Mesenchymal stem cell (in vitro differentiated cells and primary cell): ENCODE data around the gene CDKN2B.

Experiments
- DNase-seq: peaks from one replicate; pipeline ENCODE4 v3.0.0-alpha.2; 2013
- H2AFZ ChIP-seq: one replicate; pipeline ENCODE4 v1.6.1; 2013; ENCODE audit warnings: low read depth, mild to moderate bottlenecking, control low read depth, inconsistent platforms, low read length, moderate library complexity
- H2AK5ac ChIP-seq: 2 replicates; pipeline ENCODE4 v1.6.1; 2013; ENCODE audit warnings: low read length, moderate library complexity, mild to moderate bottlenecking, inconsistent platforms; ENCODE audit not compliant: severe bottlenecking
- H2BK120ac ChIP-seq: one replicate; pipeline ENCODE4 v1.6.1; 2013; ENCODE audit warnings: low read depth, mild to moderate bottlenecking, inconsistent platforms, low read length, moderate library complexity
- H2BK12ac ChIP-seq, 2 experiments: one replicate each; pipeline ENCODE4 v1.6.1; 2013; ENCODE audit warnings: inconsistent platforms in 2 of 2, low read length in 2 of 2, mild to moderate bottlenecking in 2 of 2, moderate library complexity in 2 of 2, control low read depth in 1 of 2
- H2BK15ac ChIP-seq: one replicate; pipeline ENCODE4 v1.6.1; 2013; ENCODE audit warnings: mild to moderate bottlenecking, low read depth, inconsistent platforms; ENCODE audit not compliant: poor library complexity, severe bottlenecking
- H2BK5ac ChIP-seq: 2 replicates; pipeline ENCODE4 v1.6.1; 2013; ENCODE audit warnings: low read depth, mild to moderate bottlenecking, low read length, control low read depth, inconsistent platforms; ENCODE audit not compliant: poor library complexity, severe bottlenecking
- H3K14ac ChIP-seq, 2 experiments: one replicate each; pipeline ENCODE4 v1.6.1; 2013; ENCODE audit warnings: inconsistent platforms in 2 of 2, low read length in 2 of 2, control low read depth in 1 of 2, mild to moderate bottlenecking in 1 of 2, moderate library complexity in 1 of 2
- H3K18ac ChIP-seq, 2 experiments: one replicate each; pipeline ENCODE4 v1.6.1; 2013; ENCODE audit warnings: inconsistent platforms in 2 of 2, low read length in 2 of 2, control low read depth in 1 of 2, low read depth in 1 of 2, mild to moderate bottlenecking in 1 of 2
- H3K23ac ChIP-seq, 2 experiments: one replicate each; pipeline ENCODE4 v1.6.1; 2013; ENCODE audit warnings: inconsistent platforms in 2 of 2, low read length in 2 of 2, mild to moderate bottlenecking in 2 of 2, moderate library complexity in 2 of 2, control low read depth in 1 of 2
- H3K27ac ChIP-seq: 2 replicates; pipeline ENCODE4 v1.5.1; 2013; ENCODE audit warnings: mild to moderate bottlenecking, moderate library complexity, low read length, control low read depth, inconsistent platforms; ENCODE audit not compliant: poor library complexity, severe bottlenecking
- H3K27me3 ChIP-seq, 2 experiments: 2 replicates each; pipeline versions ENCODE4 v1.6.1 to v1.7.0; 2013; ENCODE audit warnings: low read length in 2 of 2, mild to moderate bottlenecking in 2 of 2, moderate library complexity in 2 of 2, control low read depth in 1 of 2, inconsistent platforms in 1 of 2; ENCODE audit not compliant: control insufficient read depth in 1 of 2, insufficient read depth in 1 of 2
- H3K36me3 ChIP-seq, 2 experiments: 2 replicates each; pipeline versions ENCODE4 v1.6.1 to v1.7.0; 2013; ENCODE audit warnings: low read length in 2 of 2, control low read depth in 1 of 2, inconsistent platforms in 1 of 2, low read depth in 1 of 2, mild to moderate bottlenecking in 1 of 2; ENCODE audit not compliant: insufficient read depth in 2 of 2, control insufficient read depth in 1 of 2
- H3K4ac ChIP-seq, 2 experiments: one replicate each; pipeline ENCODE4 v1.6.1; 2013; ENCODE audit warnings: inconsistent platforms in 2 of 2, low read length in 2 of 2, mild to moderate bottlenecking in 2 of 2, moderate library complexity in 2 of 2, control low read depth in 1 of 2, low read depth in 1 of 2
- H3K4me1 ChIP-seq: 2 replicates; pipeline ENCODE4 v1.6.1; 2013; ENCODE audit warnings: low read depth, low read length, control low read depth; ENCODE audit not compliant: control insufficient read depth, insufficient read depth
- H3K4me2 ChIP-seq: 2 replicates; pipeline ENCODE4 v1.6.1; 2013; ENCODE audit warnings: low read length, mild to moderate bottlenecking, inconsistent platforms; ENCODE audit not compliant: poor library complexity, severe bottlenecking
- H3K4me3 ChIP-seq, 2 experiments: 2 replicates each; pipeline versions ENCODE4 v1.5.1 to v1.7.0; 2013; ENCODE audit warnings: low read length in 2 of 2, mild to moderate bottlenecking in 2 of 2, control low read depth in 1 of 2, low read depth in 1 of 2; ENCODE audit not compliant: insufficient read depth in 1 of 2
- H3K79me1 ChIP-seq: replicated peaks from 2 replicates; pipeline ENCODE4 v1.6.1; 2013; ENCODE audit warnings: mild to moderate bottlenecking, control low read depth, low read length, inconsistent platforms; ENCODE audit not compliant: poor library complexity, severe bottlenecking
- H3K9ac ChIP-seq: 2 replicates; pipeline ENCODE4 v1.7.0; 2013; ENCODE audit warnings: mild to moderate bottlenecking, low read length, moderate library complexity
- H3K9me3 ChIP-seq: 2 replicates; pipeline ENCODE4 v1.7.0; 2013; ENCODE audit warnings: mild to moderate bottlenecking, low read length; ENCODE audit not compliant: control insufficient read depth
- H4K8ac ChIP-seq: one replicate; pipeline ENCODE4 v1.6.1; 2013; ENCODE audit warnings: inconsistent platforms, mild to moderate bottlenecking, low read length, moderate library complexity
- H4K91ac ChIP-seq: one replicate; pipeline ENCODE4 v1.6.1; 2013; ENCODE audit warnings: mild to moderate bottlenecking, low read length, inconsistent platforms
- WGBS: methylation state at CpG from one replicate; pipeline ENCODE4 v1.1.7; 2013; ENCODE audit warnings: mixed read lengths; 5-methylcytosine and 5-hydroxymethylcytosine counted together

Gene CDKN2B

DNA sequence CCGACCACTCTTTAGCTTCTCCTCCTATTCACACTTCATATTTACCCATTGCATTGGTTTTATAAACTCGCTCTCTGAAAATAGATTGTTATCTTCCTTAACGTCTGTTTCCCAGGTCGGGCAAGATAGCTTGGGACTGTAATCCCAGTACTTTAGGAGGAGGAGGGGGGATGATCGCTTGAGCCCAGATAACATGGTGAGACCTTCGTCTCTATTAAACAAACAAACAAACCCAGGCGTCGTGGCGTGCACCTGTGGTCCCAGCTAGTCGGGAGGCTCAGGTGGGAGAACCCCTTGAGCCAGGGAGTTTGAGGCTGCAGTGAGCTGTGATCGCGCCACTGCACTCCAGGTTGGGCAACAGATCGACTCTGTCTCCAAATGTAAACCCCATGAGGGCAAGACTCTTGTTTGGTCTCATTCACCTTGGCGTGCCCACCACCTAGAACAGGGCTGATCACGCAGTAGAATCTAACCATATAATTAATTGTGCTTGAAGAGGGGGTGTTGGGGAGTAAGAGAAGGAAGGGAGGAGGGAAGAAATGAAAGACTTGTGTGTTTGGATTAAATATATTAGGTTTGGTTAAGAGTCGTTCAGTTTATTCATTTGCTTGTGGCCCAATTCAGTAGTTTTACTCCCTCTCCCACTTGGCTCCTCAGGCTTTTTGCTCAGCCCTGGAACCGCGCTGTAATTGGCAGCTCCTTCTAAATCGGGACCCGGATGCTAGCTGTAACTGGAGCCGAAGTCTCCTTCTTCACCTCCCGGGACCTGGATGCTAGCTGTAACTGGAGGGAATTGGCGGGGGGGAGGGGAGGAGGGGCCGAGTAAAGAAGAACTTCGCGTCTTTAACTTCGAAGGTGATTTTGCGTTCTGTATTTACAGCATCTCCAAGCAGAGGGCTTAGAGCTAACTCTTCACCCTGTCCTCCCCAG, 39.8 kb downstream of the CDKN2B start:
- Histone ChIP-seq H4K8ac (no peak overlapping the region), H3K18ac (no peak overlapping the region), H3K14ac (no peak overlapping the region), H3K4me2 (no peak overlapping the region), H2AFZ (no peak overlapping the region), H3K4me3 (peak overlapping the region in 1 of 2 experiments; percentile 56), H3K4ac (no peak overlapping the region), H3K36me3 (peaks cover 6 to 29% of the 10 kb centered on the region in 2 experiments), H3K9me3 (no peaks in the 10 kb centered on the region), H3K4me1 (peaks cover 28% of the 10 kb centered on the region), H3K79me1 (peaks cover 13% of the 10 kb centered on the region), H3K9ac (no peak overlapping the region), H2BK15ac (no peak overlapping the region), H2BK5ac (no peak overlapping the region), H2BK120ac (no peak overlapping the region), H3K27ac (no peak overlapping the region), H4K91ac (no peak overlapping the region), H3K27me3 (peaks cover 45 to 77% of the 10 kb centered on the region in 2 experiments), H2BK12ac (no peak overlapping the region), H3K23ac (peak overlapping the region in 1 of 2 experiments; percentile 46), H2AK5ac (no peak overlapping the region)
- no peak for DNase-seq
- 16% methylated on average over 23 of the region's 28 CpGs for WGBS

DNA sequence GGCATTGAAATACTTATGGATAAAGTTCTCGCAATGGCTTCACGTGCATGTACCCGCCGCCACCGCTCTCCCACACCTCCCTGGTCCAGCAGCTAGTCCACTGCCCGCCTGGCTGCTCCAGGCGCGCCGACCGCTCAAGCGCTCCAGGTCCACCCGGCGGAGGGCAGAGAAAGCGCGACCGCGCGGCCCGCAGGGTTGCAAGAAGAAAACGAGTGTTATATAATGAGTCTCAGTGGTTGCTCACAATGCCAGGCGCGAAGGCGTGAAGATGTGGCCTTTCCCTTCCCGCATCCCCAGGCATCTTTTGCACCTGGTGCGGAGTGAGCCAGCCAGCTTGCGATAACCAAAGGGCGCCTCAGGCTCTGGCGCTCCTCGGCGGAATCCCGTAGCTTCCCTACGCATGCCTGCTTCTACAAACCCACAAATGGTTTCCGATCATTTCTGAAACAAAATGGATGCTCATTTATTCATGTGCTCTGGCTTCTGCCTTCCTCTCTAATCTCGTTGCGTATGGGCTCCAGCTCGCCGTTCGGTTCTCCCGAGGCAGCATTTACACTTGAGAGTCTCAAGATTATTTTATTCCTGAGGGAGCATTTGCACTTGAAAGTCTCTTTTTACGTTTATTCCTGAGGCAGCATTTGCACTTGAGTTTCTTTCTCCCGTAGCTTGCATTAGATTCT, 40.6 kb downstream of the CDKN2B start:
- Histone ChIP-seq H3K9ac (no peak overlapping the region), H4K91ac (no peak overlapping the region), H2BK12ac (no peak overlapping the region), H3K4me1 (peaks cover 27% of the 10 kb centered on the region), H4K8ac (no peak overlapping the region), H2BK15ac (no peak overlapping the region), H3K36me3 (peaks cover 6 to 29% of the 10 kb centered on the region in 2 experiments), H3K27me3 (peaks cover 40 to 69% of the 10 kb centered on the region in 2 experiments), H2BK120ac (no peak overlapping the region), H2AK5ac (no peak overlapping the region), H3K9me3 (no peaks in the 10 kb centered on the region), H3K18ac (no peak overlapping the region), H3K14ac (no peak overlapping the region), H3K23ac (peak overlapping the region in 1 of 2 experiments; percentile 14), H3K27ac (no peak overlapping the region), H2BK5ac (no peak overlapping the region), H3K4me2 (peak overlapping the region; percentile 70), H2AFZ (peak overlapping the region; percentile 1), H3K4me3 (peak overlapping the region; percentile 4 to 56), H3K4ac (no peak overlapping the region), H3K79me1 (peaks cover 13% of the 10 kb centered on the region)
- peak; percentile 50 for DNase-seq
- WGBS: 4% methylated on average over 41 of the region's 41 CpGs

DNA sequence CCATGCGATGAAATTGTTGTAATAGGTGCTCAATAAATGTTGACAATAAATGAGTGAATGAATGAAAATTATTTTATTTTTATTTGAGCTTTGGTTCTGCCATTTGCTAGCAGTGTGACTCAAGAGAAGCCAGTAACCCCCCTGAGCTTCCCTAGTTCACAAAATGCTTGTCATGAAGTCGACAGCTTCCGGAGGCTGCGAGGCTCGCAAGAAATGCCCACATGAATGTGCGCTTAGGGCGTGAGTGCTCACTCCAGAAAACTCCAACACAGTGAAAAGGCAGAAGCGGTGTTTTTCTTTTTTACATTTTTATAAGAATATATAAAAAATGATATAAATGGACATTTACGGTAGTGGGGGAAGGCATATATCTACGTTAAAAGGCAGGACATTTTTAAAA, 41.4 kb downstream of the CDKN2B start:
- H3K27ac ChIP-seq: no peak overlapping the region
- H3K23ac ChIP-seq: no peak overlapping the region
- no peaks in the 10 kb centered on the region for H3K9me3 ChIP-seq
- H2AK5ac ChIP-seq: no peak overlapping the region
- peaks cover 6 to 29% of the 10 kb centered on the region in 2 experiments for H3K36me3 ChIP-seq
- peaks cover 40 to 61% of the 10 kb centered on the region in 2 experiments for H3K27me3 ChIP-seq
- no peak overlapping the region for H3K14ac ChIP-seq
- H2BK120ac ChIP-seq: no peak overlapping the region
- H3K4me1 ChIP-seq: peaks cover 27% of the 10 kb centered on the region
- no peak overlapping the region for H3K9ac ChIP-seq
- no peak overlapping the region for H3K4me3 ChIP-seq
- no peak overlapping the region for H4K8ac ChIP-seq
- DNase-seq: no peak
- no peak overlapping the region for H2BK15ac ChIP-seq
- 26% methylated on average over 8 of the region's 10 CpGs for WGBS
- H3K18ac ChIP-seq: no peak overlapping the region
- H2BK5ac ChIP-seq: no peak overlapping the region
- no peak overlapping the region for H3K4ac ChIP-seq
- peaks cover 13% of the 10 kb centered on the region for H3K79me1 ChIP-seq
- no peak overlapping the region for H2BK12ac ChIP-seq
- no peak overlapping the region for H2AFZ ChIP-seq
- no peak overlapping the region for H4K91ac ChIP-seq
- no peak overlapping the region for H3K4me2 ChIP-seq

DNA sequence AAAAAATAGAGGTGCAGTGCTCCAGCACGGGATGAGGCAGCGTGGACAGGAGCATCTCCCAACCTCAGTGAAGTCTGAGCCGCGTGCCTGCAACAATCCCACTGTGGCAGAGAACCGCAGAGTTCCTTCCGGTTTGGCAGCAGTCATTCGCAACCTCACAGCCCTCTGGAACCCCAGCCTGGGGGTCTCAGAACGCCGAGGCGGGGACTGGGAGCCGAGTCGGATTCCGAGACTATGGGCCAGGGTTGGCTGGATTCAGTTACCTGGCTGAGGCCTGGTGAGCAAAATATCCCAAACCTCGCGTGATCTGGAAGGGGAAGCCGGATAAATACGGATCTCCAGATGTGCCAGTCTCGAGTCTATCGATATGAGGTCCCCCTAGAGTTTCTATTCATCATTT, 41.9 kb downstream of the CDKN2B start:
- H2AK5ac ChIP-seq: no peak overlapping the region
- no peak overlapping the region for H3K18ac ChIP-seq
- no peak overlapping the region for H4K91ac ChIP-seq
- no peak overlapping the region for H3K14ac ChIP-seq
- H2BK5ac ChIP-seq: no peak overlapping the region
- no peak overlapping the region for H4K8ac ChIP-seq
- H3K9ac ChIP-seq: no peak overlapping the region
- peaks cover 27% of the 10 kb centered on the region for H3K4me1 ChIP-seq
- no peak overlapping the region for H3K23ac ChIP-seq
- H2BK12ac ChIP-seq: no peak overlapping the region
- H3K4me3 ChIP-seq: no peak overlapping the region
- H3K36me3 ChIP-seq: peaks cover 6 to 29% of the 10 kb centered on the region in 2 experiments
- no peak overlapping the region for H3K4ac ChIP-seq
- H2BK15ac ChIP-seq: no peak overlapping the region
- H3K27ac ChIP-seq: no peak overlapping the region
- peaks cover 13% of the 10 kb centered on the region for H3K79me1 ChIP-seq
- 21% methylated on average over 19 of the region's 19 CpGs for WGBS
- no peak for DNase-seq
- no peaks in the 10 kb centered on the region for H3K9me3 ChIP-seq
- H2BK120ac ChIP-seq: no peak overlapping the region
- no peak overlapping the region for H2AFZ ChIP-seq
- H3K4me2 ChIP-seq: no peak overlapping the region
- peaks cover 40 to 56% of the 10 kb centered on the region in 2 experiments for H3K27me3 ChIP-seq
